GOT3 (cell line): ENCODE measurements around the gene ITCH.
A peak's percentile ranks its signal among the peaks of the same experiment; 100 is the strongest.
"Not testable (repeated sequence)": the region's sequence is repeated elsewhere in the genome, so short reads cannot be mapped to it uniquely, and the experiment has no call there.

ENCODE experiments used
- DNase-seq: peaks from one replicate; lab custom pipeline; 2025; ENCODE audit warnings: mixed read lengths; lab: John Stamatoyannopoulos, UW

The ITCH gene

GRCh38 chr20:34512266-34512954 is 149.3 kb downstream of the ITCH start:
- no peak for DNase-seq

DNA sequence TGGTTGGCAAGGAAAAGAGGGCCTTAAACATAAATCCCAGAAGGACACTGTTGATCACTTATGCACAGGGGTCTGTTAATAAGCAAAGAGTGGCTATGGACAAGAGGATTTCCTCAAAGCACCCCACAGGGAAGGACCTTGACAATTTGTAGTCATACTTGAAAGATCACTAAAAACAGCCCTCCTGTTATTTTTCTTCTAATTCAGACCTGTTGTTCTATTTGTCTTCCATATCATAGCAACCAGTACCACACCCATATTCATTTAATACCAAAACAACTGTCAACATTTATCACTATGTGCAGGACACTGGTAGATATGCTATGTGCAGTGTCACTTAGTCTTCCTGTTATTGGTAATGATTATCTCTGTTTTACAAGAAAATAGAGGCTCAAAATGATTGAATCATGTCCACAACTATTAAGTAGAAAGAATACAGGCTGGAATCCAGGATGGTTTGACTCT is 149.9 kb downstream of the ITCH start:
- DNase-seq: no peak

GRCh38 chr20:34514034-34514433 is 151.0 kb downstream of the ITCH start:
- not testable (repeated sequence) for DNase-seq

DNA sequence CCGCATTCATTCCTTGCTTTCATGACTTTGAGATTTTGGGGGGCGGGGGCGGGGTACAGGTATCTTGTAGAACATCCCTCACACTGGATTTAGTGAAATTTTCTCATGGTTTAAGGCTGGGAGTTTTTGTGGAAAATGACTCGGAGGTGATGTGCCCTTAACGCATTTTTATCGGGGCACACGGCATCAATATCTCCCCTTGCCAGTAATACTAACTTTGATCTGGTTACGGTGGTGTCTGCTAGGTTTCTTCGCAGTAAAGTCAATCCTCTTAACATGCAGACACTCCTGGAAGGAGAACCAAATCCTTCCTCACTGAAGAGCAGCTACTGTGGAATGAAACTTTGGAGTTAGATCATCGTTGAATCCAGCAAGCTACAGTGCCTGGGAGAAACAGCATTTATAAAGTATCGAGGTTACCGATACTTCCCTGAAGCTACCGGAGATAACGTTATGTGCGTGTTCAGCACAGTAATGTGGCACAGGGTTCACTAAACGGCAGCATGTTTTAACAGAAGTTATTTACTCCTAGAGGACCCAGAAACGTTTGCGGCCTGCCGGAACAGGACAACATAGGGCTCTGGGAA is 151.9 kb downstream of the ITCH start:
- no peak for DNase-seq

DNA sequence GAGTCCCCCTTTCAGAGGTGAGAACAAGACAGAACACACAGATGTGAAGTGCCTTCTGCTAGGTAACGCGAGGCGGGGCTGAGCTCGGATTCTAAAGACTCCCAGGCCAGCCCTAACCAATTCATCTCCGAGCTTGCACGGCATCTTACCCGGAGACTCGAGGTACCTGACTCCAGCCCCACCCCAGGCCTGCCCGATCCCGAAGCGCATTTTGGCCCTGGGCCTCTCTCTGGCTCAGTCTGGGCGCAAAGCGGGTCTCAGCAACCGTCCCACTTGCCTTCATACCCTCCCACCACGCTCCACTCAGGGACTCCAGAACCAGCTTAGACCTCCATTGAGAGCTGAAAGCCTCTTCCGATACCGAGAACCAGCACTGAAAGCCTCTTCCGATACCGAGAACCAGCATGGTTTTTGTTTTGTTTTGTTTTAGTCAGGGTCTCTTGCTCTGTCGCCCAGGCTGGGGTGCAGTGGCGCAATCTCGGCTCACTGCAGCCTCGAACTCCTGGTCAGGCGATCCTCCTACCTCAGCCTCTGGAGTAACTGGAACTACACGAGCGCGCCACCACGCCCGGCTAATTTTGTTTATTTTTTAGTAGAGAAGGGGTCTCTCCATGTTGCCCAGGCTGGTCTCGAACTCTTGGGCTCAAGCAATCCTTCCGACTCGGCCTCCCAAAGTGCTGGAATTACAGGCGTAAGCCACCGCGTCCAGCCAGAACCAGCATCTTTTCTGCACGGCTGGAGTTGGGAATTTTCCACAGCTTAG is 152.6 kb downstream of the ITCH start:
- no peak for DNase-seq

DNA sequence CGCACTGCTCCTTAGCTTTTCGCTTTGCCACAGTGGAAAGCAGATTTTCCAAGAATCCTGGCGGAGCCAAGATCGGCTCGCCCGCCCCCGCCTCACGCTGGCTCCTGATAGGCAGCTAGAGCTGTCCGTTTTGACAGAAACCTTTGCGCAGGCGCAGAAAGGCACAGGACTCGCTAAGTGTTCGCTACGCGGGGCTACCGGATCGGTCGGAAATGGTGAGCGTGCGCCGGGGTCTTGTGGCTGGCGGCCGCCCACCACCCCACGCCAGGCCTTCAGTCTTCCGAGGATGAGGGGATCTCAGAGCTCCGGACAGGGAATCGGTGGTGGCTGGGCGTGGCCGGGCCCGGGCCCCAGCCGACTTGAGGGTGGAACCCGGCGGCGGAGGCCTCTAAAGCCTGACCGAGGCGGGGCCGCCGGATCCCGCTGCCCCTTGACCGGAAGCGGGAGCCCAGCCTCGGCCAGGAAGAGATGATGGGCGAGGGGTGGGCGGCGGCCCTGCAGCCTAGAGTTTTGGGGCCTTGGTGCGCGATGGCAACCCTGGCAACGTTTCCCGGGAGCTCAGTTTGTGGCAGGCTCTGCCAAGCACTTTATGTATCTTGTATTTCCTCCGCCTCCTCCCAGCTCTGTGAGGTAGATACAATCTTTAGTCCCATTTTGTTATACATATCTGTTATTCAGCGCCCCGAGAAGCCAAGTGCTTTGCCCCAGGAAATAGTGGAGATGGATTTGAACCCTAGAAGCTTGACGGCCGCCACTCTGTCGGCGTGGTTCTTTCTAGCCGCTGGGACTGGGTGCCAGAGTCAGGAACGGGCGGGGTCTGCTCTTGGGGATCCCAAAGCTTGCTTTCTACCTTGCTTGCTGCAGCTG is 153.4 kb downstream of the ITCH start, which contains the start of gene DYNLRB1:
DYNLRB1 (plus strand) TSS at position 176 of the 867 bp plus-strand sequence; CDS start at position 213, 37 bp downstream.
- peak; percentile 96 for DNase-seq

GRCh38 chr20:34517114-34517505 is 154.0 kb downstream of the ITCH start:
- DNase-seq: no peak

- not testable (repeated sequence) for DNase-seq
Measured at GRCh38 chr20:34518863-34519262, 155.8 kb downstream of the ITCH start.

DNA sequence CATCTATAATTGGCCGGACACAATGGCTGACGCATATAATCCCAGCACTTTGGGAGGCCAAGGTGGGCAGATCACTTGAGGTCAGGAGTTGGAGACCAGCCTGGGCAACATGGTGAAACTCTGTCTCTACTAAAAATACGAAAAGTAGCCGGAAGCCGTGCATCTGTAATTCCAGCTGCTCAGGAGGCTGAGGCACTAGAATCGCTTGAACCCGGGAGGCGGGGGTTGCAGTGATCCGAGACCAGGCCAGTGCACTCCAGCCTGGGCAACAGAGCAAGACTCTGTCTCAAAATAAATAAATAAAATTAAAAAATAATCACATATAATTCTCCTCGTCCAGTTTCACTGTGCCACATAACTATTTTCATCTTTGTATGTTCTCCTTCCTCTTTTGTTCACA is 156.8 kb downstream of the ITCH start:
- not testable (repeated sequence) for DNase-seq

DNA sequence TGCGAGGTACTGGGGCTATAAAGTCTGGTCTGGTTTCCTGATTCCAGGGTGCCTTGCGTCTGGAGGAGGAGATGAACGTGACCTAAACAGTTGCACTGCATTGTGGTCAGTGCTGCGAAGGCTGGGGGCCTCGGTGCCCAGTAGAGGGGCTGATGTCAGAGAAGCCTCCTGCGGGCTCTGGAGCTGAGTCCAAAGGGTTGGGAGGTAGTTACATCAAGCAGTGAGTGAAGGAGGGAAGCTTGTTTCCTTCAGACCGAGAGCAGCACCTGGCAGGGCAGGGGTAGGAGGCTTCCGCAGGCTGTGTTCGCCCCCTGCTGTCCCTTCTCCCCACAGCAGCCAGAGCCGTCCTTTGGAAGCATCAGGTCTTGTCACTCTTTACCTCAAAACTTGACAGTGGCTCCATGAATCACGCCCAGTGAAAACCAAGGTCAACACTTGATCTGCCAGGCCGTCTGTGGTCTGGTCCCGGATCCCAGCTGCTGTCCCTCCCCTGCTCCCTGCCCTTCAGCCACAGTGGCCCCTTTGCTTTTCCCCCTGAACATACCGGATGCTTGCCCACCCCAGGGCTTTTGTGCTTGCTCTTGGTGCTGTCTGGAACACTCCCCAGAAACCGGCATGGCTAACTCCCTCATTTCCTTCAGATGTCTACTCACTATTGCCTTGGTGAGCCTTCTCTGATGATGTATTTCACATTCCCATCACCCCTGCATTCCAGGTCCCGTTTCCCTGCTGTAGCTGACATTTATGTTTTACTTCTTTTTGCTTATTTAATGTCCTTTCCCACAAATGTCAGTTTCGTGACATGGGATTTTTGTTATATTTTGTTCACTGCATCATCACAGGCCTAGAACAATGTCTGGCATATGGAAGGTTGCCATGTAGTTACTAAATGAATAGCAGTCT is 160.1 kb downstream of the ITCH start:
- no peak for DNase-seq

DNA sequence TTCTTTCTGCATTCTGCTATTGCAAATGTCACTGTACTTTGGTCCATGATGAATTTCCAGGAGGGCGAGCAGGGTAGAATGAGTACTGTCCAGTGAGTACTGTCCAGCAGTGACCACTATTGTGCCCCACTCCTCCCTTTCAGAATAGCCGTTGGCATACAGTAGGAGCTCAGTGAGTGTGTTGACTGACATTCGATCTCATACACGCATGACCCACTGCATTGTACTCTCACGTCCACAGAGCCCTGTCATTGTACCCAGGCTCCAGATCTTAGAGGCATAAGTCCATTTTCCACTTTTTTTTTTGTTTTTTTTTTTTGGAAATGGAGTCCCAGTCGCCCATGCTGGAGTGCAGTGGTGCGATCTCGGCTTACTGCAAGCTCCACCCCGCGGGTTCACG is 161.4 kb downstream of the ITCH start:
- DNase-seq: no peak

GRCh38 chr20:34525342-34525708 is 162.3 kb downstream of the ITCH start:
- no peak for DNase-seq

- DNase-seq: peak; percentile 85
Measured at GRCh38 chr20:34525709-34526416, 162.8 kb downstream of the ITCH start.

GRCh38 chr20:34526466-34526865 is 163.4 kb downstream of the ITCH start:
- no peak for DNase-seq

DNA sequence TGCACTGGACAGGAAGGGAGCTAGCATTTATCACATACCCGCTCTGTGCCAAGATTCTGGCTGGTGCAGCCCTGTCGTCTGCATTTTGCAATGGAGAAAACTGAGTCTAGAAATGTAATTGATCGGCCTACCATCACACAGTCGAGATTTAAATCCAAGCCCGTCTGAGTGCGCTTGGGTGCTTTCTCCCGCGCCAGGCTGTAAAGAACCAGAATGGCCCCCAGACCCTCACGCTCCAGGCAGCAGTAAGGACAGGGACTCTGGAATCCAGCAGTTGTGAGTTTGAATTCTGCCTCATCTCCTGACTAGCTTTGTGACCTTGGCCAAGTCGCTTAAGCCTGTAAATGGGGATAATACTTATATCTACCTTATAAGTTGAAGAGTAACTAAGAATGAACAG is 163.9 kb downstream of the ITCH start:
- no peak for DNase-seq

DNA sequence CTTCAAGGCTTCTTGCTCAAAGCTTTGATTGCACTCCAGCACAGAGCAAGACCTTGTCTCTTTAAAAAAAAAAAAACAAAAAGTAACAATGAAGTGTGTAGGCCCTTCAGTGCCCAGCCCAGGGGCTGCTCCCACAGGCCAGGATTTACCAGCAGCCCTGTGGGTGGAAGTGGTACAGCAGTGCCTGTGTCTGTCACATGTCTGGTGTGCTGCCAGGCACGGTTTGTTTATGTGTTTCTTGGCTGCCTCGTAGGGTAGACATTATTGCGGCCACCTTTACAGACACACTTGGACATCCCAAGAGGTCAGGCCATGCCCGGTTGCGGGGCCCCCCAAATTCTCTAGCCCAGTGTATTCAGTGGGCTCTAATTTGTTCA is 165.8 kb downstream of the ITCH start:
- no peak for DNase-seq

GRCh38 chr20:34529742-34530141 is 166.7 kb downstream of the ITCH start:
- DNase-seq: no peak

DNA sequence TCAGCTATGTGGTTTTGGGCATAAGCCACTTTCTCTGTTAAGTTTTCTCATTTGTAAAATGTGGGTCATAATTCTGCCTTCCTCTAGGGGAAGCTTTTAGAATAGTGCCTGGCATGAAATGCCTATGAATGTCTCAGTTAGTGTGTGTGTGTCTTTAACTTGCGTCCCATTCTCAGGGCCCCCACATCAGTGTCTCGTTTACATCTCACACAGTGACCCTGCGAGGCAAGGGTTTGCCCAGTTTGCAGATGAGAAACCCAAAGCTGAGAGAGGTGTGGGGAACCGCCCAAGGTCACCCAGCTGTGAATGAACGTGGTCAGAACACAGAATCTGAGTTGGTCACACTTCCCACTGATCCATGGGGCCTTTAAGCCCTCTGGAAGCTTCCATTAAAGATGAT is 167.3 kb downstream of the ITCH start:
- DNase-seq: no peak

GRCh38 chr20:34531608-34532265 is 168.7 kb downstream of the ITCH start:
- no peak for DNase-seq

GRCh38 chr20:34532320-34532719 is 169.2 kb downstream of the ITCH start:
- DNase-seq: no peak
